Hepatic stellate cell (primary cell): ENCODE data around the gene BRCA1.
"Not testable (repeated sequence)": the region's sequence is repeated elsewhere in the genome, so short reads cannot be mapped to it uniquely, and the experiment has no call there.

Experiments used
- DNase-seq: peaks from one replicate; pipeline ENCODE4 v3.0.0; 2011; ENCODE audit warnings: low spot score

Gene BRCA1

GRCh38 chr17:43125133-43125966 lies at the start of gene BRCA1:
Gene BRCA1 (minus strand): TSS chr17:43125364. CDS start chr17:43124096, 1,268 bp downstream.
- peak; percentile 99 for DNase-seq

GRCh38 chr17:43171586-43172487 lies 46.7 kb upstream of the BRCA1 start:
- DNase-seq = peak; percentile 65

DNA sequence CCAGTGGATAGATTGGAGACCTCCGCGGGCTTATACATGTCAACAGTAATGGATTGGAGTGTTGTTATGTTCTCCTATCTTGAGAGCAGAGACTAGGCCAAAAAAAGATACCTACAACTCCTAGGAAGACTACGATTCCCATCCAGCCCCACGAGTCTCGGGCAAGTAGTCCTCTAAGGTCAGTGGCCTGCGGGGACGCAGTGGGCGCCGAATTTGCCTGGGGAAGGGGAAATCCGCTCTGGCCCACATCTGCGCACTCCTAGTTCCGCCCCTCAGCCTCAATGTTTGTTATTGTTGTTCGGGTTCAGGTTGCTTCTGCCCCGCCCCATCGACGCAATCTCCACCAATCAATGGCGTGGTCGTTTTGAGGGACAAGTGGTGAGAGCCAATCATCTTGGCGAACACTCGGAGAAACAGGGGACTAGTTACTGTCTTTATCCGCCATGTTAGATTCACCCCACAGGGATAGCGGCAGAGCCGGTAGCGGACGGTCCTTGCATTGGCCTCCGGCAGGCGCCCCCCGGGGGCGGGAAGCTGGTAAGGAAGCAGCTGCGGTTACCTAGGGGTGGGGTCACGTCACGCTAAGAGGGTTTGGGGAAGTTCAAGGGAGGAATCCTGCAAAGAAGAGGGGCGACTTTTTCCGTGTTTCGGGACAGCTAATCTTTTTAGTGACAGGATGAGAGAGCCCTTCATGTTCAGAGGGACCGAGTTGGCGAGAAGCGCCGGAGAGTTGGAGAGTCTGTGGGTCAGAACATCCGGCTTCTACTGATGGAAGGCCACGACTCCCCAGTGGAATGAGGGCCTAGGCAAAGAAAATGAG lies 45.8 kb upstream of the BRCA1 start, which contains the start of gene NBR1:
Gene NBR1, plus strand, starts transcription at position 449 of the 820 bp plus-strand sequence. CDS start 4,586 bp downstream, outside the sequence.
- DNase-seq = peak; percentile 96

GRCh38 chr17:43170140-43170765 lies 45.1 kb upstream of the BRCA1 start:
- peak; percentile 97 for DNase-seq

- DNase-seq = peak; percentile 14
Measured at GRCh38 chr17:43169561-43170139, 44.5 kb upstream of the BRCA1 start.

- DNase-seq = not testable (repeated sequence)
Measured at GRCh38 chr17:43165971-43166370, 40.8 kb upstream of the BRCA1 start.

DNA sequence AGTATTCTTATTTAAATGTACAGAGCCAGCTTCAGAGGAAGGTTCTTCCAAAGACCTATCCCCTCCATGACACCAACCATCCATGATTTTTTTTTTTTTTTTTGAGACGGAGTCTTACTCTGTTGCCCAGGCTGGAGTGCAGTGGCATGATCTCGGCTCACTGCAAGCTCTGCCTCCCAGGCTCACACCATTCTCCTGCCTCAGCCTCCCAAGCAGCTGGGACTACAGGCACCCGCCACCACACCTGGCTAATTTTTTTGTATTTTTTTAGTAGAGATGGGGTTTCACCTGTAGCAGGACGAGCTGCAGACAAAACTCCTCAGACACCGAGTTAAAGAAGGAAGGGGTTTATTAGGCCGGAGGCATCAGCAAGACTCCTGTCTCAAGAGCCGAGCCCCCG lies 34.8 kb upstream of the BRCA1 start:
- DNase-seq = not testable (repeated sequence)

DNA sequence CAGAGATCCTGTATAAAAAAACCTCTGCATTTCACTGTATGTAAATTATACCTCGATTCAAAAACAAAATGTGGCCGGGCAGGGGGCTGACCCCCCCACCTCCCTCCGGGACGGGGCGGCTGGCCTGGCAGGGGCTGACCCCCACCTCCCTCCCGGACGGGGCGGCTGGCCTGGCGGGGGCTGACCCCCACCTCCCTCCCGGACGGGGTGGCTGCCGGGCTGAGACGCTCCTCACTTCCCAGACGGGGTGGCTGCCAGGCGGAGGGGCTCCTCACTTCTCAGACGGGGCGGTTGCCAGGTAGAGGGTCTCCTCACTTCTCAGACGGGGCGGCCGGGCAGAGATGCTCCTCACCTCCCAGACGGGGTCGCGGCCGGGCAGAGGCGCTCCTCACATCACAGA lies 34.1 kb upstream of the BRCA1 start:
- DNase-seq = not testable (repeated sequence)

GRCh38 chr17:43155666-43156065 lies 30.5 kb upstream of the BRCA1 start:
- DNase-seq = no peak

- DNase-seq = not testable (repeated sequence)
Measured at GRCh38 chr17:43153197-43153835, 28.2 kb upstream of the BRCA1 start.

- DNase-seq = no peak
Measured at GRCh38 chr17:43151880-43152456, 26.8 kb upstream of the BRCA1 start.

GRCh38 chr17:43146649-43147048 lies 21.5 kb upstream of the BRCA1 start:
- no peak for DNase-seq

DNA sequence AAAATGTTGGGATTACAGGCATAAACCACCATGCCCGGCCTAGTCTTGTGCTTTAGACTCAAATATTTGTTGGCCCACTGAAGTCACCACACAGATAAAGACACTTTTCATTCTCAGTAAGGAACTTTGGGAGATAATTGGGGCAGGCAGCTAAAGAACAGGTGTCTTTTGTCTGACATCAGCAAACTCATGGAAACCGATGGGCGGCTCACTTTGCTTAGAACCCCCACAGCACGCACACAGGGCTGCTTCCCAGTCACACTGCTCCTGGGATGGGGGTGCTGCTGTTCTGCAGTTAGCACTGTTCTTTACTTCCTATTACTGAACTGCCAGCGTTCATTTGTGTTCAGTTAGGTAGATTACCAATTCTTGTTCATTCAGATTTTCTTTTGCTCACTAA lies 18.0 kb upstream of the BRCA1 start:
- no peak for DNase-seq

- DNase-seq = no peak
Measured at GRCh38 chr17:43142153-43142552, 17.0 kb upstream of the BRCA1 start.

- no peak for DNase-seq
Measured at GRCh38 chr17:43140396-43141332, 15.5 kb upstream of the BRCA1 start.

GRCh38 chr17:43138531-43138930 lies 13.4 kb upstream of the BRCA1 start:
- DNase-seq = not testable (repeated sequence)

DNA sequence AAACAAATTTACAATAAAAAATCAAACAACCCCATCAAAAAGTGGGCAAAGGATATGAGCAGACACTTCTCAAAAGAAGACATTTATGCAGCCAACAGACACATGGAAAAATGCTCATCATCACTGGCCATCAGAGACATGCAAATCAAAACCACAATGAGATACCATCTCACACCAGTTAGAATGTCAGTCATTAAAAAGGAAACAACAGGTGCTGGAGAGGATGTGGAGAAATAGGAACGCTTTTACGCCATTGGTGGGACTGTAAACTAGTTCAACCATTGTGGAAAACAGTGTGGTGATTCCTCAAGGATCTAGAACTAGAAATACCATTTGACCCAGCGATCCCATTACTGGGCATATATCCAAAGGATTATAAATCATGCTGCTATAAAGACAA lies 11.4 kb upstream of the BRCA1 start:
- not testable (repeated sequence) for DNase-seq

- DNase-seq = no peak
Measured at GRCh38 chr17:43135454-43135819, 10.3 kb upstream of the BRCA1 start.
